SK-N-SH treated with all-trans-retinoic acid at 6 μM for 48 hours (cell line): Measurements from ENCODE around the gene VPS13D.

Experiments
- CSDC2 ChIP-seq: fragments of 250-450 bp; sonication (Bioruptor Pico); IDR thresholded peaks from 2 replicates; pipeline ENCODE4 v1.5.0; 2020; ENCODE audit warnings: mild to moderate bottlenecking, moderate library complexity
- PATZ1 ChIP-seq: fragments of 250-450 bp; sonication (Bioruptor Pico); IDR thresholded peaks from 2 replicates; pipeline ENCODE4 v1.8.0; 2020; ENCODE audit warnings: mild to moderate bottlenecking, moderate library complexity, borderline replicate concordance
- PPARA ChIP-seq: fragments of 250-450 bp; sonication (Bioruptor Pico); IDR thresholded peaks from 2 replicates; pipeline ENCODE4 v1.5.0; 2020; ENCODE audit warnings: mild to moderate bottlenecking, borderline replicate concordance
- ZNF565 ChIP-seq: fragments of 450-650 bp; formaldehyde crosslinking; conservative IDR thresholded peaks from 2 replicates; pipeline ENCODE4 v1.5.0; 2020; ENCODE audit warnings: low read depth, mild to moderate bottlenecking, moderate library complexity
- TF ChIP-seq, protein P1 (sequence below): fragments of 250-450 bp; sonication (Bioruptor Pico); IDR thresholded peaks from 2 replicates; pipeline ENCODE4 v1.5.1; 2020; ENCODE audit warnings: low read depth, mild to moderate bottlenecking, moderate library complexity

DNA sequence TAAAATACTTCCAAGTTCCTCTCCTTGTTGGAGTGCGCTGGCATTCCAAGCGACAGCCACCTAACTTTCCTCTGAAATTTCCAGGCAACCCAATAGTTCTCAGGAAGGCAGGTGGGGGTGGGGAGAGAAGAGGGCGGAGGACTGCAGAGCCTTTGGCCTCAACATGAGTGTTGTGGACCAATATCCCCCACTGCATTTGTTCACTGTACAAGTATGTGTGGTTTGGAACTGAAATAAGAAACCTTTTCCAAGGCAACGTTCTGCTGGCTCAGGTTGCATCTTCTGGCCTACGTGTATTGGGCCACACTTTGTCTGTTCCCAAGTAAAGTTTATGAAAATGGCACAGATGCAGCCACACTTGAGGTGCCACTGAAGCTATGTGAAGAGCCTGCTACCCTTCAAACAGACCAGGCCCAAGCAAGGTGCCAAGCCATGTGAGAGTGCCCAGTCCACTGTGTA, 234.8 kb downstream of the VPS13D start:
- no peak for TF ChIP-seq PPARA (CRISPR knock-in tag)
- TF ChIP-seq ZNF565 (CRISPR knock-in tag): no peak
- TF ChIP-seq PATZ1 (CRISPR knock-in tag): no peak
- TF ChIP-seq, protein P1, sequence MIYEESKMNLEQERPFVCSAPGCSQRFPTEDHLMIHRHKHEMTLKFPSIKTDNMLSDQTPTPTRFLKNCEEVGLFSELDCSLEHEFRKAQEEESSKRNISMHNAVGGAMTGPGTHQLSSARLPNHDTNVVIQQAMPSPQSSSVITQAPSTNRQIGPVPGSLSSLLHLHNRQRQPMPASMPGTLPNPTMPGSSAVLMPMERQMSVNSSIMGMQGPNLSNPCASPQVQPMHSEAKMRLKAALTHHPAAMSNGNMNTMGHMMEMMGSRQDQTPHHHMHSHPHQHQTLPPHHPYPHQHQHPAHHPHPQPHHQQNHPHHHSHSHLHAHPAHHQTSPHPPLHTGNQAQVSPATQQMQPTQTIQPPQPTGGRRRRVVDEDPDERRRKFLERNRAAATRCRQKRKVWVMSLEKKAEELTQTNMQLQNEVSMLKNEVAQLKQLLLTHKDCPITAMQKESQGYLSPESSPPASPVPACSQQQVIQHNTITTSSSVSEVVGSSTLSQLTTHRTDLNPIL (CRISPR knock-in tag): no peak
- peak; percentile 69; the same call in 1 of the 2 replicates for TF ChIP-seq CSDC2 (CRISPR knock-in tag)
